H1 (cell line): Measurements from ENCODE around the gene NLRC5. TPM values are rescaled to one million over a fixed set of nuclear protein-coding genes. Genes with fewer than 3 reads are reported as not detected.

Experiments used
- CTCF ChIA-PET: fragments of 300-600 bp; sonication (Branson Sonifier 250); formaldehyde crosslinking; loops from one replicate; lab custom pipeline; 2021; ENCODE audit not compliant: partially characterized antibody; lab: Charles Lee
- POLR2A ChIA-PET: fragments of 300-600 bp; sonication (Branson Sonifier 250); formaldehyde crosslinking; loops from one replicate; lab custom pipeline; 2021; ENCODE audit warnings: inconsistent platforms; ENCODE audit not compliant: partially characterized antibody; lab: Charles Lee
- DNase-seq, 2 experiments: peaks; one replicate each; pipeline versions ENCODE4 v3.0.0 to v3.0.0-alpha.2; 2010 to 2022; ENCODE audit warnings: low spot score in 2 of 2, low read depth in 1 of 2, mixed read lengths in 1 of 2
- FAIRE-seq: peaks from 2 replicates; lab custom pipeline; 2011; peaks lifted over from hg19 to GRCh38; lab: Jason Lieb, UNC
- H2AFZ ChIP-seq: 2 replicates; pipeline ENCODE4 v1.8.1; 2012; ENCODE audit warnings: low read length, inconsistent platforms
- H2AK5ac ChIP-seq: 2 replicates; pipeline ENCODE4 v1.6.1; 2013; ENCODE audit warnings: low read depth, low read length
- H2BK120ac ChIP-seq: replicated peaks from 2 replicates; pipeline ENCODE3; 2013; ENCODE audit warnings: low read depth, low read length, inconsistent platforms
- H2BK12ac ChIP-seq: 2 replicates; pipeline ENCODE4 v1.6.1; 2013; ENCODE audit warnings: low read depth, low read length
- H2BK15ac ChIP-seq: 2 replicates; pipeline ENCODE4 v1.6.1; 2013; ENCODE audit warnings: low read length
- H2BK20ac ChIP-seq: 2 replicates; pipeline ENCODE4 v1.6.1; 2013; ENCODE audit warnings: low read length
- H2BK5ac ChIP-seq: 2 replicates; pipeline ENCODE4 v1.6.1; 2013; ENCODE audit warnings: low read depth, low read length
- H3K14ac ChIP-seq: 2 replicates; pipeline ENCODE4 v1.6.1; 2013; ENCODE audit warnings: inconsistent platforms; ENCODE audit not compliant: insufficient read length
- H3K18ac ChIP-seq: 2 replicates; pipeline ENCODE4 v1.6.1; 2013; ENCODE audit warnings: low read length; ENCODE audit errors: extremely low read depth
- H3K23ac ChIP-seq: 2 replicates; pipeline ENCODE4 v1.6.1; 2013; ENCODE audit warnings: inconsistent platforms; ENCODE audit not compliant: insufficient read length
- H3K23me2 ChIP-seq: 2 replicates; pipeline ENCODE4 v1.6.1; 2013; ENCODE audit warnings: low read depth, low read length
- H3K27ac ChIP-seq: 2 replicates; pipeline ENCODE4 v1.6.1; 2011; ENCODE audit warnings: low read depth, low read length, inconsistent platforms
- H3K27me3 ChIP-seq, 4 experiments: replicated peaks in 1 of 4; 1 replicate in 1 of 4; 2 replicates in 3 of 4; pipeline versions ENCODE4 v1.6.1 to v1.8.1; 2011 to 2013; ENCODE audit warnings: low read length in 3 of 4, mild to moderate bottlenecking in 3 of 4, inconsistent platforms in 2 of 4, mixed read lengths in 2 of 4, moderate library complexity in 1 of 4; ENCODE audit not compliant: control insufficient read depth in 3 of 4, insufficient read depth in 3 of 4; ENCODE audit errors: extremely low read depth in 1 of 4
- H3K36me3 ChIP-seq, 4 experiments: 2 replicates each; pipeline versions ENCODE4 v1.6.1 to v1.8.1; 2011 to 2013; ENCODE audit warnings: mild to moderate bottlenecking in 4 of 4, low read length in 3 of 4, moderate library complexity in 2 of 4, control low read depth in 1 of 4, inconsistent platforms in 1 of 4; ENCODE audit not compliant: insufficient read depth in 4 of 4, control insufficient read depth in 2 of 4
- H3K4ac ChIP-seq: replicated peaks from 2 replicates; pipeline ENCODE3; 2013; ENCODE audit warnings: low read length, low read depth, mixed read lengths, inconsistent platforms; ENCODE audit not compliant: insufficient read length
- H3K4me1 ChIP-seq, 4 experiments: replicated peaks in 1 of 4; 1 replicate in 1 of 4; 2 replicates in 3 of 4; pipeline versions ENCODE4 v1.6.1 to v1.8.1; 2011 to 2013; ENCODE audit warnings: low read length in 3 of 4, inconsistent platforms in 2 of 4, mixed read lengths in 1 of 4; ENCODE audit not compliant: insufficient read depth in 4 of 4, control insufficient read depth in 3 of 4
- H3K4me2 ChIP-seq, 2 experiments: 2 replicates each; pipeline versions ENCODE4 v1.6.1 to v1.8.1; 2011 to 2013; ENCODE audit warnings: low read depth in 2 of 2, low read length in 2 of 2, control low read depth in 1 of 2, inconsistent platforms in 1 of 2, mild to moderate bottlenecking in 1 of 2; ENCODE audit not compliant: insufficient read depth in 1 of 2
- H3K4me3 ChIP-seq, 4 experiments: fragments of 200-600, 300-600 bp in 1 of 4; sonication (generic), shearing (Covaris generic), sonication (Bioruptor Twin) in 1 of 4; 2 replicates each; pipeline versions ENCODE4 v1.5.1 to v1.8.1; 2011 to 2016; ENCODE audit warnings: low read length in 4 of 4, low read depth in 3 of 4, control low read depth in 2 of 4, inconsistent platforms in 2 of 4, mild to moderate bottlenecking in 2 of 4, mixed read lengths in 1 of 4, moderate library complexity in 1 of 4; ENCODE audit not compliant: insufficient read depth in 2 of 4; ENCODE audit errors: extremely low read depth in 1 of 4
- H3K56ac ChIP-seq: replicated peaks from 2 replicates; pipeline ENCODE3; 2013; ENCODE audit warnings: low read depth, mild to moderate bottlenecking, mixed read lengths, low read length, inconsistent platforms; ENCODE audit not compliant: insufficient read length
- H3K79me1 ChIP-seq: 2 replicates; pipeline ENCODE4 v1.6.1; 2013; ENCODE audit warnings: low read depth, low read length, control low read depth
- H3K79me2 ChIP-seq, 2 experiments: 2 replicates each; pipeline versions ENCODE4 v1.6.1 to v1.8.1; 2012 to 2013; ENCODE audit warnings: low read length in 2 of 2, mild to moderate bottlenecking in 2 of 2, inconsistent platforms in 1 of 2; ENCODE audit not compliant: insufficient read depth in 2 of 2, control insufficient read depth in 1 of 2
- H3K9ac ChIP-seq, 4 experiments: replicated peaks in 1 of 4; 1 replicate in 1 of 4; 2 replicates in 3 of 4; pipeline versions ENCODE4 v1.6.1 to v1.8.1; 2011 to 2013; ENCODE audit warnings: low read depth in 3 of 4, low read length in 3 of 4, control low read depth in 2 of 4, mild to moderate bottlenecking in 2 of 4, moderate library complexity in 2 of 4, inconsistent platforms in 1 of 4; ENCODE audit errors: extremely low read depth in 1 of 4
- H3K9me3 ChIP-seq, 2 experiments: 2 replicates each; pipeline versions ENCODE4 v1.6.1 to v1.8.1; 2012 to 2013; ENCODE audit warnings: mild to moderate bottlenecking in 2 of 2, moderate library complexity in 2 of 2, control low read depth in 1 of 2, inconsistent platforms in 1 of 2, low read depth in 1 of 2, low read length in 1 of 2, mixed read lengths in 1 of 2; ENCODE audit not compliant: insufficient read depth in 2 of 2
- H4K20me1 ChIP-seq, 2 experiments: replicated peaks in 1 of 2; 2 replicates each; pipeline versions ENCODE3 to v1.8.1; 2011 to 2013; ENCODE audit warnings: inconsistent platforms in 2 of 2, low read length in 2 of 2, mild to moderate bottlenecking in 1 of 2; ENCODE audit not compliant: insufficient read depth in 2 of 2, control insufficient read depth in 1 of 2
- H4K5ac ChIP-seq: 2 replicates; pipeline ENCODE4 v1.6.1; 2013; ENCODE audit warnings: low read length, low read depth, mixed read lengths, inconsistent platforms; ENCODE audit not compliant: insufficient read length
- H4K8ac ChIP-seq: 2 replicates; pipeline ENCODE4 v1.8.0; 2013; ENCODE audit warnings: mild to moderate bottlenecking, moderate library complexity, low read length, inconsistent platforms; ENCODE audit not compliant: insufficient read depth; ENCODE audit errors: extremely low read depth
- H4K91ac ChIP-seq: replicated peaks from 2 replicates; pipeline ENCODE3; 2013; ENCODE audit warnings: low read length, mixed read lengths, inconsistent platforms; ENCODE audit not compliant: insufficient read length
- BACH1 ChIP-seq: IDR thresholded peaks from 2 replicates; pipeline ENCODE4 v1.6.1; 2012; ENCODE audit warnings: low read length, improper control_type of control experiment
- FOSL1 ChIP-seq: IDR thresholded peaks from 2 replicates; pipeline ENCODE4 v1.6.1; 2011; ENCODE audit warnings: mild to moderate bottlenecking, low read depth, low read length, moderate library complexity; ENCODE audit not compliant: insufficient read depth
- KDM4A ChIP-seq: IDR thresholded peaks from one replicate; pipeline ENCODE4 v1.7.1; 2012; ENCODE audit warnings: low read depth, mild to moderate bottlenecking, moderate library complexity, low read length, inconsistent platforms; ENCODE audit not compliant: severe bottlenecking
- MAFK ChIP-seq: IDR thresholded peaks from 2 replicates; pipeline ENCODE4 v1.6.1; 2012; ENCODE audit warnings: low read depth, mild to moderate bottlenecking, improper control_type of control experiment, low read length
- RXRA ChIP-seq: IDR thresholded peaks from 2 replicates; pipeline ENCODE4 v1.6.1; 2011; ENCODE audit warnings: low read depth, mild to moderate bottlenecking, low read length, moderate library complexity; ENCODE audit not compliant: insufficient read depth
- TCF12 ChIP-seq: IDR thresholded peaks from 2 replicates; pipeline ENCODE4 v1.6.1; 2011; ENCODE audit warnings: low read depth, mild to moderate bottlenecking, low read length
- YY1 ChIP-seq: IDR thresholded peaks from 2 replicates; pipeline ENCODE4 v1.6.1; 2011; ENCODE audit warnings: low read depth, mild to moderate bottlenecking, low read length
- ZNF274 ChIP-seq: IDR thresholded peaks from 2 replicates; pipeline ENCODE4 v1.7.0; 2012; ENCODE audit warnings: low read length, borderline replicate concordance; ENCODE audit errors: extremely low read depth
- WGBS, 2 experiments: shearing (Covaris generic) in 1 of 2; methylation state at CpG; one replicate each; pipeline versions ENCODE4 v1.1.6 to v1.1.7; 2013 to 2015; ENCODE audit warnings: low lambda C conversion rate in 2 of 2, mixed read lengths in 2 of 2, inconsistent platforms in 1 of 2, low coverage in 1 of 2, missing lambda C conversion rate in 1 of 2; ENCODE audit not compliant: insufficient replicate concordance in 2 of 2, insufficient coverage in 1 of 2, insufficient read length in 1 of 2; ENCODE audit errors: extremely low coverage in 1 of 2, missing lambda C conversion rate in 1 of 2; 5-methylcytosine and 5-hydroxymethylcytosine counted together
- polyA plus RNA-seq, 7 experiments: library from polyadenylated mRNA; depleted of rRNA in 3 of 7; stranded (reverse) in 5 of 7; unstranded in 2 of 7; fragments of >200 nt in 5 of 7; fragments of 200-250 nt in 2 of 7; gene quantifications; 1 replicate in 5 of 7; 2 replicates in 1 of 7; 4 replicates in 1 of 7; pipeline versions ENCODE4 v1.2.1 to v1.2.3, GENCODE V29; 2011 to 2013; ENCODE audit warnings: missing spikeins in 2 of 7, mixed read lengths in 2 of 7
- total RNA-seq: library from RNA; stranded (reverse); fragmentation: NEBNext Ultra II Directional; extraction: Animal tissue kit (Norgen Biotek cat#: 25700); gene quantifications from 2 replicates; pipeline ENCODE4 v1.2.1, GENCODE V29; 2021

The NLRC5 gene
- total and polyA plus RNA-seq, 2 of the 8 experiments (the other 6 are each of a cell fraction or from before 2014, with no cell fraction given), result 2.2 to 3.2 TPM

- peaks cover 0 to 11% (median 6%) of the 10 kb centered on the region in 4 experiments; a peak in 4 of 7 replicates for H3K4me1 ChIP-seq
- no peak overlapping the region for H4K91ac ChIP-seq
- H2BK5ac ChIP-seq, result no peak overlapping the region
- no peak overlapping the region for H3K9ac ChIP-seq
- no peak overlapping the region for H4K5ac ChIP-seq
- no peaks in the 10 kb centered on the region for H3K79me2 ChIP-seq
- no peak overlapping the region for H2BK12ac ChIP-seq
- POLR2A ChIA-PET, result no interaction called here
- no peak overlapping the region for H2BK20ac ChIP-seq
- no peak for FAIRE-seq
- no peak overlapping the region for H2BK15ac ChIP-seq
- no peaks in the 10 kb centered on the region for H3K27me3 ChIP-seq
- no peak overlapping the region for H3K18ac ChIP-seq
- no peak overlapping the region for H3K23ac ChIP-seq
- H2AK5ac ChIP-seq, result no peak overlapping the region
- WGBS, 2 experiments, result 86% methylated on average over 1 of the region's 1 CpG; no CpG with 5 or more reads in 1 of the 2 experiments
- H3K27ac ChIP-seq, result no peak overlapping the region
- DNase-seq, result no peak
- H3K23me2 ChIP-seq, result no peaks in the 10 kb centered on the region
- no peak overlapping the region for H2AFZ ChIP-seq
- no peaks in the 10 kb centered on the region for H3K36me3 ChIP-seq
- H3K14ac ChIP-seq, result no peak overlapping the region
- H3K79me1 ChIP-seq, result no peaks in the 10 kb centered on the region
- H4K8ac ChIP-seq, result no peak overlapping the region
- no peak overlapping the region for H3K4ac ChIP-seq
- no peak overlapping the region for H3K4me2 ChIP-seq
- TF ChIP-seq ZNF274, result no peak
- TF ChIP-seq TCF12, result no peak
- TF ChIP-seq KDM4A, result no peak
- no peak for TF ChIP-seq BACH1
- TF ChIP-seq MAFK, result no peak
- no peak for TF ChIP-seq RXRA
- no peak for TF ChIP-seq YY1
- TF ChIP-seq FOSL1, result no peak
- H4K20me1 ChIP-seq, result no peaks in the 10 kb centered on the region
- no peaks in the 10 kb centered on the region for H3K9me3 ChIP-seq
- no peak overlapping the region for H3K4me3 ChIP-seq
- no peak overlapping the region for H3K56ac ChIP-seq
- H2BK120ac ChIP-seq, result no peak overlapping the region
- CTCF ChIA-PET, result interaction anchor here (1.3 to 5.3 kb wide), 3 partner anchors 37 to 44 kb away, joined by 5 to 38 read pairs (median 14); partner anchors contain the start of gene CETP
Observed at GRCh38 chr16:57008440-57008839, 19.1 kb downstream of the NLRC5 start.
